GM21825 (cell line): ENCODE results near the gene ALX3.
"Not testable (repeated sequence)": the region's sequence is repeated elsewhere in the genome, so short reads cannot be mapped to it uniquely, and the experiment has no call there.

Experiments used
- ATAC-seq: cut with Tn5 transposase; IDR thresholded peaks from one replicate; pipeline ENCODE4 v1.9.1; 2021; ENCODE audit warnings: mild to moderate bottlenecking, moderate library complexity; ENCODE audit not compliant: unreplicated experiment

Gene ALX3

GRCh38 chr1:110048923-110049601 is 21.4 kb downstream of the ALX3 start:
- no peak for ATAC-seq

GRCh38 chr1:110048240-110048639 is 22.2 kb downstream of the ALX3 start:
- no peak for ATAC-seq

- no peak for ATAC-seq
Measured at GRCh38 chr1:110047463-110047862, 23.0 kb downstream of the ALX3 start.

GRCh38 chr1:110043016-110043415 is 27.5 kb downstream of the ALX3 start:
- no peak for ATAC-seq

- ATAC-seq: no peak
Measured at GRCh38 chr1:110040548-110040947, 29.9 kb downstream of the ALX3 start.

GRCh38 chr1:110039641-110040040 is 30.8 kb downstream of the ALX3 start:
- no peak for ATAC-seq

GRCh38 chr1:110038271-110038670 is 32.2 kb downstream of the ALX3 start:
- ATAC-seq: no peak

GRCh38 chr1:110035236-110035752 is 35.2 kb downstream of the ALX3 start:
- no peak for ATAC-seq

- ATAC-seq: peak; percentile 89
Measured at GRCh38 chr1:110034451-110035235, 35.8 kb downstream of the ALX3 start, which contains the start of gene STRIP1. TSS of gene STRIP1 (plus strand) at chr1:110034624. CDS start at chr1:110034638, 14 bp downstream.

GRCh38 chr1:110034040-110034450 is 36.4 kb downstream of the ALX3 start:
- ATAC-seq: no peak

- ATAC-seq: no peak
Measured at GRCh38 chr1:110033421-110033820, 37.1 kb downstream of the ALX3 start.

GRCh38 chr1:110032327-110032726 is 38.1 kb downstream of the ALX3 start:
- no peak for ATAC-seq

GRCh38 chr1:110030687-110031086 is 39.8 kb downstream of the ALX3 start:
- not testable (repeated sequence) for ATAC-seq

GRCh38 chr1:110024613-110025012 is 45.9 kb downstream of the ALX3 start:
- no peak for ATAC-seq

GRCh38 chr1:110021285-110021684 is 49.2 kb downstream of the ALX3 start:
- no peak for ATAC-seq

GRCh38 chr1:110019770-110020169 is 50.7 kb downstream of the ALX3 start:
- ATAC-seq: no peak

GRCh38 chr1:110018396-110018795 is 52.1 kb downstream of the ALX3 start:
- ATAC-seq: no peak

GRCh38 chr1:110017792-110018191 is 52.7 kb downstream of the ALX3 start:
- no peak for ATAC-seq

GRCh38 chr1:110012100-110012780 is 58.2 kb downstream of the ALX3 start:
- ATAC-seq: peak; percentile 72

GRCh38 chr1:110011527-110012041 is 58.9 kb downstream of the ALX3 start:
- peak; percentile 94 for ATAC-seq
